NCI-H748 (cell line): Measurements from ENCODE around the gene SIAH2.

Experiments
- DNase-seq: peaks from one replicate; lab custom pipeline; 2025; ENCODE audit not compliant: unreplicated experiment; lab: John Stamatoyannopoulos, UW

SIAH2 gene

DNA sequence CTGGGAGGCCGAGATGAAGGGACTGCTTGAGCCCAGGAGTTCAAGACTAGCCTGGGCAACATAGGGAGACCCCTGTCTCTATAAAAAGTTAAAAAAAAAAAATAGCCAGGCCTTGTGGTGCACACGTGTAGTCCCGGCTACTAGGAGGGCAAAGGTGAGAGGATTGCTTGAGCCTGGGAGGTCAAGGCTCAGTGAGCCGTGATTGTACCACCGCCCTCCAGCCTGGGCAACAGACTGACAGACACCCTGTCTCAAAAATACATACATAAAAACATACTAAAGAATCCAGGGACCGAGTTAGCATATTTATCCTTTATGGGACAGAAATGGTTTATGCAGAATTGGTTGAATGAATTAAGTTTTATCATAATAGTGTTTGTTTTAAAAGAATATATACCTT lies 13.7 kb downstream of the SIAH2 start:
- DNase-seq, result no peak

DNA sequence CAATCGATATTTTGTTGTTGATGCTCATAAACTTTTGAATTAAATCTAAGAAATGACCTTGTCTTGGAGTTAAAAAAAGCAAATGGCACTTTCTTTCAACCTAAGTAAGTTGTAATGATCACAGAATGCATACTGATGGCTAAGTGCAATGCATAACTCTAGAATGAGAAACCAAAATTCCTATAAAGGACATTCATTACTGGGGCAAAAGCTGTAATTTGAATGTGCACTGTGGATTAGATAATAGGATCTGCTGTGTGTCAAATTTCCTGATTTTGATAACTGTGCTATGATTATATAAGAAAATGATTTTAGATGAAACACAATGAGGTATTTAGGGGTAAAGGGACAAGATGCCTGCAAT lies 14.3 kb downstream of the SIAH2 start:
- no peak for DNase-seq

GRCh38 chr3:150747886-150748683 lies 14.9 kb downstream of the SIAH2 start:
- DNase-seq, result peak; percentile 32

GRCh38 chr3:150746791-150747590 lies 16.0 kb downstream of the SIAH2 start:
- no peak for DNase-seq

DNA sequence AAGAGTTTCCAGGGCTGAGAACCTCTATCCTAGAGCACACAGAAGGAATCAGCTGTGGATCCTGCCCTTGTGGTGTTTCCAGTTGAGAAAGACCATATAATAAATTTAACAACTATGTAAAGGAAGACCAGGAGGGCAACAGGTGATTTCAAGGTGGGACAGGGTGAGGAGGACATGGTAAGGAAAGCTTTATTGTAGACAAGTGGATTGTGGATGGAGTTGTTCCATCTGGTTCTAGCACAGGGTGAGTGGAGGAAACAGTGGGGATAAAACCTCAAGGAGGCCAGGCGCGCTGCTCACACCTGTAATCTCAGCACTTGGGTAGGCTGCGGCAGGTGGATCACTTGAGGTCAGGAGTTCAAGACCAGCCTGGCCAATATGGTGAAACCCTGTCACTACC lies 17.1 kb downstream of the SIAH2 start:
- no peak for DNase-seq

GRCh38 chr3:150744919-150745211 lies 18.1 kb downstream of the SIAH2 start:
- no peak for DNase-seq

- no peak for DNase-seq
These were observed 18.7 kb downstream of the SIAH2 start for GRCh38 chr3:150744041-150744918.

DNA sequence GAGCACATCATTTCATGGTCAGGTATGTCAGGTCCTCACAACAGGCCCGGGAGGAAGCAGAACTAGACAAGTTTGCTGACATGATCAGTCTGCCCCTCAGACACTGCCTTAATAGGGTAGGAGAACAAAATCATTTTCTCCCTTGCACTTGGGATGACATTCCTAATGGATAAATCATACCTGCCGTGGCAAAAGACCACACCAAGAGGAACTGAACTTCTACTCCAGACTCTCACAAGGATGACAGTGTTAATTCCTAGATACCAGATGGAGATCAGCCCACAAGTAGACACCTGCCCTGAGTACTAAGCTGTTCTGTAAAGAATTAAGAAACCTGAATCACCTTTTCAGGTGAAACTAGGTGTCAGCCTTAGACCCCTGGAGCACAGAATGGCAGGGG lies 19.5 kb downstream of the SIAH2 start:
- no peak for DNase-seq

DNA sequence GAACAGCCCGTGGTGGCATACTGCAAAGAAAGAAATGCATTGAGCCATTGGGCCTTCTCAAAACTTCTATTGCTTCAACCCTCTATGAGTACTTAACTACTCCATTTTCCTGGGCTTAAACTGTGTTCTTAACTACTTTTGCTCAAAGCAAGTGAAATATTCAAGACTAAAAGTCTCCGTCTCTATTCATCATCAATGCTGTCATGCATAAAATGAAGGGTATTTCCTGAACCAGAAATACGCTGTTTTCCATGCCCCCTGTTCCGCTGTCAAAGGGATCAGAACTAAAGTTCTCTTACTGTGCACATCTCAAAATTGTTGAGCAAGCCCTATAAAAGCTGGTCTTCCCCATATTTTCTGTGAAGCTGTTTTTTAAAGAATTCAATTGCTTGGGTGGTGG lies 20.3 kb downstream of the SIAH2 start:
- DNase-seq, result no peak

DNA sequence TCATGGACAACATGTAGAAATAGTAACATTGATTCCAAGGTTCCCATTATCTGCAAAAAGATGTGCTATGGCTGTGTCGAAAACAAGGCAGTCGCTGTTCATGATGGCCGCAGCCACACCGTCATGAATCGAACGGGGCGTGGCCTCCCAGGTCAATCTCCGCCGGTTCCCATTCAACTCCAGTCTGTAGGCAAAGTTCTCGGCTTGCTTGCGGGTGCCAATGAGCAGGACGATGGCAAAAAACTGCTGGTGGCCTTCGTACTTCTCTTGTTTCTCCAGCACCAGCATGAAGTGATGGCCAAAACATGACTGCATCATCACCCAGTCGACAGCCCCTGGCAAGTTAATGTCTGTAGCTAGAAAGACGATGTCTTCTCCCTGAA lies 20.8 kb downstream of the SIAH2 start:
- DNase-seq, result no peak

- DNase-seq, result no peak
These were observed 21.4 kb downstream of the SIAH2 start for GRCh38 chr3:150741497-150742140.

DNA sequence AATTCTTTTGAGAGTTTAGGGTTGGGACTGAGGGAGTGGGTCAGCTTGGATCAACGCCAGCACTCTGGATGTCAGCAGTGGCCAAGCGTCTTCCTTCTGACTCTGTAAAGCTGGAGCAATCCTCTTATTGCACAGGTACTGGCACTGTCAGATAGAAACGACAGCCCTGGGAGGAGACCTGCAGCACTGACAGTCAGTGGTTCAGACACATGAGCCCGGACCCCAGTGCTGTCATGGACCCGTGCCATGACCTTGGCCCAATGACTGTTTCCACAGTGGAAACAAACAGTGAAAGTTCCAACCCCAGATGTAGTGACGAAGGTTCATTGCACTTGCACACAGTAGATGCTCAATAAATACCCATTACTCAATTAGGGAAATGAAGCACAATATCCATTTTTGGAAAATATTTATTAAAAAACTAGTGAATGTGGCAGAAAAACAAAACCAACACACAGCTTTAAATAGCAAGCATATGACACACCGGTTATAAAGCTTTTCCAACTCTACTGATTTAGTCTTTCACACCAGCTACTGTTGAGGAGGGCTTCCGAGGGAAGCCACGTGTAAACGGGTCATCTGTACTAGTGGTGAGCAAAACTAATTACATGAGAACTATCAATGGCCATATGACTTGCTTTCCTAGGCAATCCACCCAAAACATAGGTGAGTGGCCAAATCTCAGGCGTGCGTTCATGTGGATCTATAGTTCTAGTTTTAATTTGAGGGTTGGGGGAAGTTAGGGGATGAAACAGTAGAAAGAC lies 22.1 kb downstream of the SIAH2 start:
- DNase-seq, result no peak

GRCh38 chr3:150739877-150740645 lies 22.9 kb downstream of the SIAH2 start:
- no peak for DNase-seq

DNA sequence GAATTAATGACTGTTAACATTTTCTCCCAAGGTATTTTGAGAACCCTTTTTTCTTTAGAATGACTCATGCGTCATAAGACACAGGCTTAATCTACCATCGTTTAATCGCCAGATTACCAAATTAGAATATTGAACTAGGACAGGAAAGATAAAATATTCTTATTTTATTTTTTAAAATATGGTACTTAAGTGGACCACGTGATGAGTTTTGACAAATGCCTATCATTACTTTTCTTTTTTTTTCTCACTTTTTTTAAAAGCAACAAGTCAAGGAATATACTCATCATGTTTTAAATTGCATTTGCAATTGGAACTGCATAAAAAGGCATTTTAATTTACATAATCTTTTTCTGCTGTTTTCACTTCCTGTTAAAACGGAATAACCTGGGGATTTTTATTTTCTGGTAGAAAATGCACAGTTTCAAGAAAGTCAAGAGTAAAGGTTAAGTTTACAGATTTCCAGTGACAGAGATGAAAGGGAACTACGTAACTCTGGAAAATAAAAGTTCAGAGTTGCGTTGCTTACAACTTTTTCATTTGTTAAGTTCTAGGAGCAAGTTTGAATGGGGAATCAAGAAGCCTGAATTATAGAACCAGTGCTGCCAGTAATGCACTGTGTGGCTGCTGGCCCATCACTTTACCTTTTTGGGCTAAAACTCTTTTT lies 23.6 kb downstream of the SIAH2 start:
- no peak for DNase-seq

DNA sequence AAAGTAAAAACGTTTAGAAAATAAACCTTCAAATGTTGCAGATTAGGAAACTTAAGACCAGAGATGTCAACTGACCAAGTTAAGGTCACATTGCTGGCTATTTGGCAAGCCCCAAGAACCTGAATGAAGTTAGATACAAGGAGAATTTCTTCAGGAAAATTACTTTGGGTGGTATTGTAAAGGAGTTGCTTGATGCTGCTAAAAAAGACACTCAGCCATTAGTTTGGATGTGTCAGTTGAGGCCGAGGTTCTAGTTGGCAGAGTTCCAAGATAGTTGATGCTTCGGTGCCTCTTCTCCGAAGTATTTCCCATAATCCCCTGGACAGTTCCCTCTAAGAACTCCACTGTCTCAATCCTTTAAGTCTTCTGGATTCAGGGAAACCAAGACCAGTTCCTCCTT lies 24.3 kb downstream of the SIAH2 start:
- no peak for DNase-seq

GRCh38 chr3:150737874-150738679 lies 24.9 kb downstream of the SIAH2 start:
- DNase-seq, result no peak

DNA sequence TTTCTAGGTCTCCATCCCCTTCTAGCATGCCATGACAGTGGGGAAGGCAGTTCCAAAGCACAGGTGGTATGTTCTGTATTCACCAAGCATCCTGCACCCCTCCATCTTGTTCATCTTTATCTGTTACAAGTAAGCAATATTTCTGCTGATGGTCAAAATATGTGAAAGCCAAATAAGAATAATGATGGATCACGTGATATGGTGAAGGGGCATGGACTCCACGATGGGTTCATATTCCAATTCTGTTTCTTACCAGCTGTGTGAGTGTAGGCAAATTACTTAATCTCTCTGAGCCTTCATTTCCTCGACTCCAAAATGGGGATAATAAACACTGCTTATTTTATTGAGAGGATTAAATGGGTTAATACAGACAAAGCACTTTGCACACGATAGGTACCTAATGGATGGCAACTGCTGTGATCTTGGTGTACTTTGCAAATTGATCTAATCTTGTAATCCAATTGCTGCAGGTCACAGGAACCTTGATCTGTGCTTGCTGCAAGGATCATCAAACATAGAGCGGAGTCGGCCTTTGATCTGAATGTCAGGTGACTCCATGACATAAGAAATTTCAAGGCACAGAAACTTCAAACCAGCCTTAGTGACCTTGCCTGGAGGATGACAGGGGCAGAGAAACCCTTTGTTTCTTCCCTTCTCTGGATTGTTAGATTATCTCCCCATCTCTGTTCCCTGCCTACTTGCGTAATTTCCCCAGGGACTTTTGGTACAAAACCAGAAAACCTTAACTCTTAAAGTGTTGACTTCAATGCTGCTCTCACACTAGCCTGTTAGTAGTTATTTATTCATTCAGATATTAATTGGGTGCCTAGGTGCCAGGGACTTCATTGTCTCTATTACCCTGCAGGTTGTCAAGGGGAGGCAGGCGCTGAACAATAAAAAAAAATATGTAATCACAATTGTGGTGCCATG lies 25.8 kb downstream of the SIAH2 start:
- DNase-seq, result no peak
